GM10847 (cell line): ENCODE measurements around the gene STAB1.

Source experiments
- POLR2A ChIP-seq: IDR thresholded peaks from 2 replicates; pipeline ENCODE4 v1.6.1; 2011; ENCODE audit not compliant: insufficient read length; ENCODE audit errors: extremely low read depth

The STAB1 gene

DNA sequence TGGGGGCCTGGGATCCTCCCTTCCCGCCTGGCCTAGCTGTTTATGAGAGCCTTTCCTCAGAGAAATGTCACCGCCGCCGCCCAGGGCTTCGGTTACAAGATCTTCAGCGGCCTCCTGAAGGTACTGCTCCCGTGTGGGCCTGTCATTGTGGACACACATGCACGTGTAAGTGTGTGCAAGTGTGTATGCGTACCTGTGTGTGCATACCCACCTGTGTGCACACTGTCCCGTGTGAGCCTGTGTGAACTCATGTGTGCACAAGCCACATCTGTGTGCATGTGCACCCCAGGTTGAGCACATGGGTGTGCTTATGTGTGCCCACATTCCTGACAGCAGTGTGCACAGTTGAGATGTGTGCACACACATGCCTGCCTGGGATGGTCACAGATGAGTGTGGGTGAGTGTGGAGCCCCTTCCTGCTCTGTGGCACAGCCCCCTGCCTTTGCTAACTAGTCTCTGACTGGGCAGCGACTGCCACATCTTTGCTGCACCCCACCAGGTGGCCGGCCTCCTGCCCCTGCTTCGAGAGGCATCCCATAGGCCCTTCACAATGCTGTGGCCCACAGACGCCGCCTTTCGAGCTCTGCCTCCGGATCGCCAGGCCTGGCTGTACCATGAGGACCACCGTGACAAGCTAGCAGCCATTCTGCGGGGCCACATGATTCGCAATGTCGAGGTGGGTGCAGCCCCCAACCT lies 24.5 kb downstream of the STAB1 start:
- no peak for TF ChIP-seq POLR2A

DNA sequence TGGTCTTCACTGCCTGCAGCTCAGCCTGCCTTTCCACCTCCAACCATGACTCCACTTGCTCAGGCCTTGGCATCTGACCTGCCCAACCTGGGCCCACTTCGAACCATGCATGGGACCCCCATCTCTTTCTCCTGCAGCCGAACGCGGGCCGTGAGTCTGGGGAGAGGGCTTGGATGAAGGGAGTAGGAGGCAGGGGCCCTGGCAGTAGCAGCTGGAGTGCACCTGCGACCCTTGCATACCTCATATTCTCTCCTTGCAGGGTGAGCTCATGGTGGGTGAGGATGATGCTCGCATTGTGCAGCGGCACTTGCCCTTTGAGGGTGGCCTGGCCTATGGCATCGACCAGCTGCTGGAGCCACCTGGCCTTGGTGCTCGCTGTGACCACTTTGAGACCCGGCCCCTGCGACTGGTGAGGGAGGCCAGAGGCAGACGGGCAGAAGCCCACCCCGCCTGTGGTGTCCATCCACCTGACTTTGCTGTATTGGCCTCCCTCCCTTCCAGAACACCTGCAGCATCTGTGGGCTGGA lies 25.1 kb downstream of the STAB1 start:
- TF ChIP-seq POLR2A: no peak

DNA sequence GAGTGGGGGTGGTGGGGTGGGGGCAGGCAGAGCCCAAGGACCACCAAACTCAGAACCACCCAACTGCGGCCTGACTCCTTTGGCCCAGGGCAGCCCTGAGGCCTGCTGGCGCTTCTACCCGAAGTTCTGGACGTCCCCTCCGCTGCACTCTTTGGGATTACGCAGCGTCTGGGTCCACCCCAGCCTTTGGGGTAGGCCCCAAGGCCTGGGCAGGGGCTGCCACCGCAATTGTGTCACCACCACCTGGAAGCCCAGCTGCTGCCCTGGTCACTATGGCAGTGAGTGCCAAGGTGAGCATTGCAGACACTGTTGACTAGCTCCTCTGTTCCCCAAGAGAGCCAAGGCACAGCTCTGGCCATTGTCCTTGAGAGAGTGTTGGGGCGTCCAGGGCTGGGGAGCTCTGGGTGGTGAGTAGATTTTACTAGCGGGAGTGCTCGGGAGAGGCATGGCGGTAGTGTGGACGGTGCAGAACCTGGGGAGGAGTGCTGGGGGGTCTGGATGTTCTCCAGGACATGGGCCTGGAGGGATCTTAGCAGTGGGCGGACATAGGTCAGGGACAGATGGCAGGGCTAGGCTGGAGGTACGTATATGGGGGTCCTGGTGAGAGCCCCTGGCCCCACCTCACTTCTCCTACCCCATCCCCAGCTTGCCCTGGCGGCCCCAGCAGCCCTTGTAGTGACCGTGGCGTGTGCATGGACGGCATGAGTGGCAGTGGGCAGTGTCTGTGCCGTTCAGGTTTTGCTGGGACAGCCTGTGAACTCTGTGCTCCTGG lies 25.8 kb downstream of the STAB1 start:
- TF ChIP-seq POLR2A: no peak

DNA sequence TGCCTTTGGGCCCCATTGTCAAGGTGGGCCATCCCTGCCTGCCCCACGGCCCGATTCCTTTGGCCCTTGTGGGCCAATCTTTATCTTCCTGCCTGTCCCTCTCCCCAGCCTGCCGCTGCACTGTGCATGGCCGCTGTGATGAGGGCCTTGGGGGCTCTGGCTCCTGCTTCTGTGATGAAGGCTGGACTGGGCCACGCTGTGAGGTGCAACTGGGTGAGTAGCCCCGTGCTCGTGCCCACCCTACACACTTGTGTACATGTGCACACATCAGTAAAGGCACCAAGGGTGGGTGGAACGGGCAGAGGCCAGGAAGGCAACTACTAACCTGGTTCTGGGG lies 26.3 kb downstream of the STAB1 start:
- no peak for TF ChIP-seq POLR2A

DNA sequence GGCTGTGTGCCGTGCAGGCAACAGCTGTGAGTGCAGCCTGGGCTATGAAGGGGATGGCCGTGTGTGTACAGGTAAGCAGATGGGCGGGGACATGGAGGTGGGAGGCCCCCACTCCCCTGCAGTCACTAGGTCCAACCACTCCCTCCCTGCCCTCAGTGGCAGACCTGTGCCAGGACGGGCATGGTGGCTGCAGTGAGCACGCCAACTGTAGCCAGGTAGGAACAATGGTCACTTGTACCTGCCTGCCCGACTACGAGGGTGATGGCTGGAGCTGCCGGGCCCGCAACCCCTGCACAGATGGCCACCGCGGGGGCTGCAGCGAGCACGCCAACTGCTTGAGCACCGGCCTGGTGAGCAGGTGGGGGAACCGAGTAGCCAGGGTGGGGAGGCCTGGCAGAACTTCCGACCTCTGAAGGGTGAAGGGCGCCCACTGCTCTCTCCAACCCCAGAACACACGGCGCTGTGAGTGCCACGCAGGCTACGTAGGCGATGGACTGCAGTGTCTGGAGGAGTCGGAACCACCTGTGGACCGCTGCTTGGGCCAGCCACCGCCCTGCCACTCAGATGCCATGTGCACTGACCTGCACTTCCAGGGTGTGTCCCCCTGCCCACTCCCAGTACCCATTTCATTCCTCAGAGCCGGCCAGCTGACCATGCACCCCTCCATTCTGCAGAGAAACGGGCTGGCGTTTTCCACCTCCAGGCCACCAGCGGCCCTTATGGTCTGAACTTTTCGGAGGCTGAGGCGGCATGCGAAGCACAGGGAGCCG lies 26.9 kb downstream of the STAB1 start:
- TF ChIP-seq POLR2A: no peak

DNA sequence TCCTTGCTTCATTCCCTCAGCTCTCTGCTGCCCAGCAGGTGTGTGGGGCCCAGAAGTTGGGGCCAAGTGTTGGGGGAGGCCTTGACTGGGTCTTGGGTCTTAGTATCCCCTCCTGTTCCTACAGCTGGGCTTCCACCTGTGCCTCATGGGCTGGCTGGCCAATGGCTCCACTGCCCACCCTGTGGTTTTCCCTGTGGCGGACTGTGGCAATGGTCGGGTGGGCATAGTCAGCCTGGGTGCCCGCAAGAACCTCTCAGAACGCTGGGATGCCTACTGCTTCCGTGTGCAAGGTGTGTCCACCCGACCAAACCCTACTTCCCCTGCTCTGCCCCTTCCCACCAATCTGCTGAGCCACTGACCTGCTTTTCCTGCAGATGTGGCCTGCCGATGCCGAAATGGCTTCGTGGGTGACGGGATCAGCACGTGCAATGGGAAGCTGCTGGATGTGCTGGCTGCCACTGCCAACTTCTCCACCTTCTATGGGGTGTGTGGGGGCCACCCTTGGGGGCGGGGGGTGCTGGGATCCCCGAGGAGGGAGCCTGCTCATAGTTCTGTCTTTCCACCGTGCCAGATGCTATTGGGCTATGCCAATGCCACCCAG lies 27.6 kb downstream of the STAB1 start:
- TF ChIP-seq POLR2A: no peak

DNA sequence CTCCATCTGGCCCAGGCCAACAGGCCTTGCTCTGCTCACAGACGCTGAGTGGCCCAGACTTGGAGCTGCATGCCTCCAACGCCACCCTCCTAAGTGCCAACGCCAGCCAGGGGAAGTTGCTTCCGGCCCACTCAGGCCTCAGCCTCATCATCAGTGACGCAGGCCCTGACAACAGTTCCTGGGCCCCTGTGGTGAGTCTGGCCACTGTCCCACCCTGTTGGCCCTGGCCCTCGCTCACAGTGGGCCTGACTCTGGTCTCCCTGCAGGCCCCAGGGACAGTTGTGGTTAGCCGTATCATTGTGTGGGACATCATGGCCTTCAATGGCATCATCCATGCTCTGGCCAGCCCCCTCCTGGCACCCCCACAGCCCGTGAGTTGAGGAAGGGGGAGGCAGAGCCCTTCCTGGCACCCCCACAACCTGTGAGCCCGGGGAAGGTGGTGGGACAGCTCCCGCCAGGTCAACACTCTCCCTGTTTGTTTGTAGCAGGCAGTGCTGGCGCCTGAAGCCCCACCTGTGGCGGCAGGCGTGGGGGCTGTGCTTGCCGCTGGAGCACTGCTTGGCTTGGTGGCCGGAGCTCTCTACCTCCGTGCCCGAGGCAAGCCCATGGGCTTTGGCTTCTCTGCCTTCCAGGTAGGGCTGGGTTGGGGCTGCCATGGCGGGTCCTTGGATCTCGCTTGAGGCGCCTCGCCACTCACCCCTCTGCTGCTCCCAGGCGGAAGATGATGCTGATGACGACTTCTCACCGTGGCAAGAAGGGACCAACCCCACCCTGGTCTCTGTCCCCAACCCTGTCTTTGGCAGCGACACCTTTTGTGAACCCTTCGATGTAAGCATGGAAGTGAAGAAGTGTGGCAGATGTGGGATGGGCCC lies 28.5 kb downstream of the STAB1 start:
- no peak for TF ChIP-seq POLR2A

DNA sequence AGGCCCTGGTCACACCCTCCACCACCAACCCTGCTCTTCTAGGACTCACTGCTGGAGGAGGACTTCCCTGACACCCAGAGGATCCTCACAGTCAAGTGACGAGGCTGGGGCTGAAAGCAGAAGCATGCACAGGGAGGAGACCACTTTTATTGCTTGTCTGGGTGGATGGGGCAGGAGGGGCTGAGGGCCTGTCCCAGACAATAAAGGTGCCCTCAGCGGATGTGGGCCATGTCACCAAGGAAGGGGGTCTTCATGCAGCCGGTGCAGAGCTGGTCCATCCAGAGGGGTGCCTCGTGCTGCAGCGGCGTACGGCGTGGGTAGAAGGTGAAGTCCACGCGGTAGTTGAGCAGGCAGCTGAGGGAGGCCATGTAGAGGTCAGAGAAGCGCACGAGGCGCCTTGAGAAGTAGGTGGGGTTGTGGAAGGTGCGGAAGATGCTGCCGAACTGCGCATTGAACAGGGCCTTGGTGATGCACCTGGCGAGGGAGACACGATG lies 29.2 kb downstream of the STAB1 start:
- no peak for TF ChIP-seq POLR2A

DNA sequence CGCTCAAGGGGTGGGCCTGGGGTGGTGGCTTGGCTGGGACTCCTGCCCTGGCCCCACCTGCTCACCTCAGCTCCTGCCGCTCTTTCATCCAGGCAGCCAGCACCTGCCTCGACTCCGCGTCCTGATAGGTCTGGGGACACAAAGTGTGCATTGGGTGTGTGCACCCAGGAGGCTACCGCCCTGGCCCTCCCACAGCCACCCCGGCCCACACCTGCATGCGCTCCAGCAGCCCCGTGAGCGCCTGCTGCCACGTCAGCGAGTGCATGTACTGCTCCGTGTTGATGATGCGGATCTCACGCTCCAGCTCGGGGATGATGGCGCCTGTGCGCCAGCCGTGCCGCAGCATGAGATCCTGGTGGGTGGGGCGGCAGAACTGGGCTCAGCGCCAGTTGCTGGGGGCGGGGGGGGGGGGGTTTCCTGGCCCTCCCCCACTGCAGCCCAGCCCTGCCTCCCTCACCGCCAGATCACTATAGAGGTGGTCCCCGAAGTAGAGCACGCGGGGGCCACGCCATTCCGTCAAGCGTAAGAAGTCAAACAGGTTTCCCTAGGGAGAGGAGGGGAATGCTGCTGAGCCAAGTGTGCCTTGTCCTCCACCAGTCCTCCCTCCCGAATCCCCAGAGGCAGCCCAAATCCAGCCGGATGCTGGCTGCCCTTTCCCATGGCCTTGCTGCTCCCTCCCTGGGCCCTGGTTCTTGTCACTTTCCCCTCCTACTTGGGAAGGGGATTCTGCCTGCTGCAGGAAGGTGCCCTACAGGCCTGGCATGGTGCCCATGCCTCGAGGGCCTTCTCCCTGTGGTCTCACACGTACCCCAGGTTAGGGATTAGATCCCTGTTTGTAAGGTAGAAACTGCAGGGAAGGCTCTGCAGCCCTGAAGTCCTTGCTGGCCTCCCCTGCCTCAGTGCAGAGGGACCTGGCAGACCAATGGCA lies 29.9 kb downstream of the STAB1 start:
- TF ChIP-seq POLR2A: no peak

DNA sequence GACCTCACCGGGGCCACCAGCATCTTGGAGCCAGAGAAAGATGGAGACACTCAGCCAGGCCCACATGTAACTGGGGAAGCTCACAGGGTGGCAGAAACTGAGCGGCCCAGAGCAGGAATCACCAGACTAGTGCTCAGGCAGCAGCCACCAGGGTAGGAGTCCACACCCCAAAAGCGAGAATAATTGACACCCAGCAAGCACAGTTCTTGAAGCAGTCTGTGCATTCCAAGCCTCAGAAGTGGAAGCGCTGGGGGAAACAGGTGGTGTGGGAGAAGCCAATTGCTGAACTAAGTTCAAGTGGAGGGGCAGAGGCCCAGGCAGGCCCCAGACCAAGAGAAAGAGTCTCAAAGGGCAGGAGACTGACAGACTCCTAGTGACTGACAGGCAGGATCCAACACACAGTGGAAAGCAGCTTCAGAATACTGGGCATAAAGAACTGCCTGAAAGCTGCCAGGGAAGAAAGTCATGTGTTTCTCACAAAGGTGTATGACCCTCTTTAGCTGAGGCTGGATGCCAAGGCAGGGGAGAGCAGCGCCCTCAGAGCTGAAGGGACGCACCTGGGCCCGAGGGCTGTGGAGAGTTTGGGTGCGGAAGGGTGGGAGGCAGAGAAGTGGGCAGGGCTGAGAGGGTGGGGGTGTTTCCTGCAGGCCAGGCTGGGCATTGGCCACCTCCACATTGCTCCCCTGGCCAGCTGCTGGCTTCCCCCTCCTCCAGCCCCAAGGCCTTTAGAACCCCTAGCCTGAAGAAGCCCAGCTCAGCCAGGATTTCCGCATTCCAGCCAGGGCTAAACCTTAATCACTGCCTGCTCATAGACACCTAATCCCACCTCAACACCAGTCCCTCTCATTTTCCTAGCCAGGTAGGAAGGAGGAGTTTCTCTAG lies 30.8 kb downstream of the STAB1 start:
- TF ChIP-seq POLR2A: no peak

DNA sequence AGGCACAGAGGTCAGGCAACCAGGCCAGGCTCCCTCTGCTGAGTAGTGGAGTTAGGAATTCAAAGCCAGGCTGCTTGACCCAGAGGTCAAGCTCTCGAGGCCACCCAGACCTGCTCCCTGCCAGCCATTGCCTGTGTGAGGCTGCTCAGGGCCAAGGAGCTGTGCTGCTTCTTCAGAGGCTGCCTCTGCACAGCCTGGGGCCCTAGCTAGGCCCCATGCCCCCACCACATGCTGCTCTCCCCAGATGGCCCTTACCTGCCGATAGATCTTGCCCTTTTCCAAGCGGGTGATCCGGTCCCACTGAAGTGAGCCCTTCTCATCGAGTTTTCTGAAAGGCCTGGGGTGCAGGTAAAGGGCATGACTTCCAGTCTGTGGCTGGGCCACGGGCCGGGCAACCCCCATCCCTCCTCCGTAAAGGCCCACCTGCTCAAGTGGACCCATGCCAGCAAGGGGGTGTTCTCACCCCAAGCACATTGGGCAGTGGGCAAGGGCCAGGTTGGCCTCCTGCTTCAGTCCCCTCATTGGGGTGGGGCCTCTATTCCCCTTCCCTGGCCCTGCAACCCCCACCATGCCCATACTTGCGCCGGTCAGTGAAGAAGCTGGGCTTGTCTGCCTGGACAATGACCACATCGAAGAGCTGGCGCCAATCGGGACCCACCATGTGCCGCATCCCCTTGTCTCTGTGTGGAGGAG lies 32.0 kb downstream of the STAB1 start:
- no peak for TF ChIP-seq POLR2A
